Measurements from ENCODE around the gene NFIB. TPM values are rescaled to one million over a fixed set of nuclear protein-coding genes. Genes with fewer than 3 reads are reported as not detected.

The NFIB gene
- total RNA-seq, 1 experiment from 2014 or later = 12.5 TPM

DNA sequence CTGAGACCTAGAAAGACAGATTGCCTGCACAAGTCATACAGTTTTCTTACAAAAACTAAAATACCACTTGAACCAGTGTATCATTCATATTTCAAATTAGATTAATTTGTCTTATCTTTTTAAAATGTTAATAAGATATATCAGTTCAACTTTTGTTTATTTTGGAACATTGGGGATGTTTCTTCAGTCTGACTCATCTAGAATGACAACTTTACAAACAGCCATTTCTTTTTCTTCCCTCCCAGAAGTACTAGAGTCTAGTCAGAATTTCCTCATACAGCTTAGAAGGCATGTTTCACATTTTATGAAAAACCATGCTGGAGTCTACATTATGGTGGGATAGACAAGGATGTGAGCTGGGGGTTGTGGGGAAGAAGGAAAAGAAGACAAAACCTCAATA lies 262.5 kb downstream of the NFIB start:
- CTCF ChIA-PET = no interaction called here
- Mint-ChIP-seq H3K27me3 (ENCODE audit: low read depth) (no peaks in the 10 kb centered on the region), H3K36me3 (no peaks in the 10 kb centered on the region), H3K4me3 (no peak overlapping the region), H3K9me3 (0 out of 2 replicates have a peak, but pooled peaks cover 2% of the 10 kb centered on the region), H3K27ac (no peak overlapping the region), H3K4me1 (peaks cover 3% of the 10 kb centered on the region)
- DNase-seq (ENCODE audit: low spot score) (no peak), ATAC-seq (no peak)
- TF ChIP-seq ELF4 (CRISPR knock-in tag; IDR thresholded peaks at IDR 0.05; ENCODE audit: low read depth) (no peak), ATF1 (CRISPR knock-in tag; IDR thresholded peaks at IDR 0.05) (no peak), FOXK1 (CRISPR knock-in tag; IDR thresholded peaks at IDR 0.05) (no peak), TCF7 (CRISPR knock-in tag; IDR thresholded peaks at IDR 0.05; ENCODE audit: low read depth) (no peak), ZBTB21 (CRISPR knock-in tag; IDR thresholded peaks at IDR 0.05; ENCODE audit: borderline replicate concordance) (no peak), ZNF416 (CRISPR knock-in tag; IDR thresholded peaks at IDR 0.05) (no peak), NR2C2 (CRISPR knock-in tag; IDR thresholded peaks at IDR 0.05) (no peak), ESRRA (CRISPR knock-in tag; IDR thresholded peaks at IDR 0.05; ENCODE audit: borderline replicate concordance) (no peak), HMGA2 (CRISPR knock-in tag; IDR thresholded peaks at IDR 0.05) (no peak), TP53 (CRISPR knock-in tag; IDR thresholded peaks at IDR 0.05) (no peak)
- TF ChIP-seq, protein P1, sequence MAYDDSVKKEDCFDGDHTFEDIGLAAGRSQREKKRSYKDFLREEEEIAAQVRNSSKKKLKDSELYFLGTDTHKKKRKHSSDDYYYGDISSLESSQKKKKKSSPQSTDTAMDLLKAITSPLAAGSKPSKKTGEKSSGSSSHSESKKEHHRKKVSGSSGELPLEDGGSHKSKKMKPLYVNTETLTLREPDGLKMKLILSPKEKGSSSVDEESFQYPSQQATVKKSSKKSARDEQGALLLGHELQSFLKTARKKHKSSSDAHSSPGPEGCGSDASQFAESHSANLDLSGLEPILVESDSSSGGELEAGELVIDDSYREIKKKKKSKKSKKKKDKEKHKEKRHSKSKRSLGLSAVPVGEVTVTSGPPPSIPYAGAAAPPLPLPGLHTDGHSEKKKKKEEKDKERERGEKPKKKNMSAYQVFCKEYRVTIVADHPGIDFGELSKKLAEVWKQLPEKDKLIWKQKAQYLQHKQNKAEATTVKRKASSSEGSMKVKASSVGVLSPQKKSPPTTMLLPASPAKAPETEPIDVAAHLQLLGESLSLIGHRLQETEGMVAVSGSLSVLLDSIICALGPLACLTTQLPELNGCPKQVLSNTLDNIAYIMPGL (CRISPR knock-in tag; IDR thresholded peaks at IDR 0.05) = no peak
- TF ChIP-seq, protein P2, sequence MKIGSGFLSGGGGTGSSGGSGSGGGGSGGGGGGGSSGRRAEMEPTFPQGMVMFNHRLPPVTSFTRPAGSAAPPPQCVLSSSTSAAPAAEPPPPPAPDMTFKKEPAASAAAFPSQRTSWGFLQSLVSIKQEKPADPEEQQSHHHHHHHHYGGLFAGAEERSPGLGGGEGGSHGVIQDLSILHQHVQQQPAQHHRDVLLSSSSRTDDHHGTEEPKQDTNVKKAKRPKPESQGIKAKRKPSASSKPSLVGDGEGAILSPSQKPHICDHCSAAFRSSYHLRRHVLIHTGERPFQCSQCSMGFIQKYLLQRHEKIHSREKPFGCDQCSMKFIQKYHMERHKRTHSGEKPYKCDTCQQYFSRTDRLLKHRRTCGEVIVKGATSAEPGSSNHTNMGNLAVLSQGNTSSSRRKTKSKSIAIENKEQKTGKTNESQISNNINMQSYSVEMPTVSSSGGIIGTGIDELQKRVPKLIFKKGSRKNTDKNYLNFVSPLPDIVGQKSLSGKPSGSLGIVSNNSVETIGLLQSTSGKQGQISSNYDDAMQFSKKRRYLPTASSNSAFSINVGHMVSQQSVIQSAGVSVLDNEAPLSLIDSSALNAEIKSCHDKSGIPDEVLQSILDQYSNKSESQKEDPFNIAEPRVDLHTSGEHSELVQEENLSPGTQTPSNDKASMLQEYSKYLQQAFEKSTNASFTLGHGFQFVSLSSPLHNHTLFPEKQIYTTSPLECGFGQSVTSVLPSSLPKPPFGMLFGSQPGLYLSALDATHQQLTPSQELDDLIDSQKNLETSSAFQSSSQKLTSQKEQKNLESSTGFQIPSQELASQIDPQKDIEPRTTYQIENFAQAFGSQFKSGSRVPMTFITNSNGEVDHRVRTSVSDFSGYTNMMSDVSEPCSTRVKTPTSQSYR (CRISPR knock-in tag; IDR thresholded peaks at IDR 0.05) = no peak
- TF ChIP-seq, protein P3, sequence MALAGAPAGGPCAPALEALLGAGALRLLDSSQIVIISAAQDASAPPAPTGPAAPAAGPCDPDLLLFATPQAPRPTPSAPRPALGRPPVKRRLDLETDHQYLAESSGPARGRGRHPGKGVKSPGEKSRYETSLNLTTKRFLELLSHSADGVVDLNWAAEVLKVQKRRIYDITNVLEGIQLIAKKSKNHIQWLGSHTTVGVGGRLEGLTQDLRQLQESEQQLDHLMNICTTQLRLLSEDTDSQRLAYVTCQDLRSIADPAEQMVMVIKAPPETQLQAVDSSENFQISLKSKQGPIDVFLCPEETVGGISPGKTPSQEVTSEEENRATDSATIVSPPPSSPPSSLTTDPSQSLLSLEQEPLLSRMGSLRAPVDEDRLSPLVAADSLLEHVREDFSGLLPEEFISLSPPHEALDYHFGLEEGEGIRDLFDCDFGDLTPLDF (CRISPR knock-in tag; IDR thresholded peaks at IDR 0.05) = no peak
- POLR2A ChIA-PET = no interaction called here

DNA sequence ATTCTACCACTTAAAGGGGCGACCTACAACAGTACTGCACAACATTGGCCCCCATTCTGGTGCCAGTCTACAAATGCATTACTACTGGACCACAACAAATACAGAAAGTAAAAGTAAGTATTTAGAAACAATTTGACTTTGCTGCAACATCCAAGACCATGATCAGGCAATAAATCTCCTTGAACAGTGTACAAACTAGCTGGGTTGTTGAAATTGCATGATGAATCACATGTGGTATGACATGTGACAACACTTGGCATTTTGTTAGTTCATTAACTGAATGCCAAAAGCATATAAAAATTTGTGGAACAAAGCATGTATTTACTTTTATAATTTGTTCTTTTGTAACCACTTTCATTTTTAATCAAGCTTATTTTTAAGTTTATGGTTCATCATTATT lies 270.5 kb downstream of the NFIB start:
- ATAC-seq (no peak), DNase-seq (ENCODE audit: low spot score) (no peak)
- H3K9me3 Mint-ChIP-seq = peaks cover 2% of the 10 kb centered on the region; the same call in 1 of the 2 replicates
- no peaks in the 10 kb centered on the region for H3K4me1 Mint-ChIP-seq
- no peaks in the 10 kb centered on the region for H3K36me3 Mint-ChIP-seq
- POLR2A ChIA-PET = no interaction called here
- H3K4me3 Mint-ChIP-seq = no peak overlapping the region
- H3K27ac Mint-ChIP-seq = no peak overlapping the region
- CTCF ChIA-PET = no interaction called here
- no peaks in the 10 kb centered on the region for H3K27me3 Mint-ChIP-seq (ENCODE audit: low read depth)
- TF ChIP-seq, protein P4, sequence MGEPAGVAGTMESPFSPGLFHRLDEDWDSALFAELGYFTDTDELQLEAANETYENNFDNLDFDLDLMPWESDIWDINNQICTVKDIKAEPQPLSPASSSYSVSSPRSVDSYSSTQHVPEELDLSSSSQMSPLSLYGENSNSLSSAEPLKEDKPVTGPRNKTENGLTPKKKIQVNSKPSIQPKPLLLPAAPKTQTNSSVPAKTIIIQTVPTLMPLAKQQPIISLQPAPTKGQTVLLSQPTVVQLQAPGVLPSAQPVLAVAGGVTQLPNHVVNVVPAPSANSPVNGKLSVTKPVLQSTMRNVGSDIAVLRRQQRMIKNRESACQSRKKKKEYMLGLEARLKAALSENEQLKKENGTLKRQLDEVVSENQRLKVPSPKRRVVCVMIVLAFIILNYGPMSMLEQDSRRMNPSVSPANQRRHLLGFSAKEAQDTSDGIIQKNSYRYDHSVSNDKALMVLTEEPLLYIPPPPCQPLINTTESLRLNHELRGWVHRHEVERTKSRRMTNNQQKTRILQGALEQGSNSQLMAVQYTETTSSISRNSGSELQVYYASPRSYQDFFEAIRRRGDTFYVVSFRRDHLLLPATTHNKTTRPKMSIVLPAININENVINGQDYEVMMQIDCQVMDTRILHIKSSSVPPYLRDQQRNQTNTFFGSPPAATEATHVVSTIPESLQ (CRISPR knock-in tag; IDR thresholded peaks at IDR 0.05) = no peak
- TF ChIP-seq ZNF396 (CRISPR knock-in tag; IDR thresholded peaks at IDR 0.05; ENCODE audit: borderline replicate concordance) = no peak
- TF ChIP-seq, protein P5, sequence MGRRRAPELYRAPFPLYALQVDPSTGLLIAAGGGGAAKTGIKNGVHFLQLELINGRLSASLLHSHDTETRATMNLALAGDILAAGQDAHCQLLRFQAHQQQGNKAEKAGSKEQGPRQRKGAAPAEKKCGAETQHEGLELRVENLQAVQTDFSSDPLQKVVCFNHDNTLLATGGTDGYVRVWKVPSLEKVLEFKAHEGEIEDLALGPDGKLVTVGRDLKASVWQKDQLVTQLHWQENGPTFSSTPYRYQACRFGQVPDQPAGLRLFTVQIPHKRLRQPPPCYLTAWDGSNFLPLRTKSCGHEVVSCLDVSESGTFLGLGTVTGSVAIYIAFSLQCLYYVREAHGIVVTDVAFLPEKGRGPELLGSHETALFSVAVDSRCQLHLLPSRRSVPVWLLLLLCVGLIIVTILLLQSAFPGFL (CRISPR knock-in tag; IDR thresholded peaks at IDR 0.05; ENCODE audit: borderline replicate concordance) = no peak
- TF ChIP-seq, protein P6, sequence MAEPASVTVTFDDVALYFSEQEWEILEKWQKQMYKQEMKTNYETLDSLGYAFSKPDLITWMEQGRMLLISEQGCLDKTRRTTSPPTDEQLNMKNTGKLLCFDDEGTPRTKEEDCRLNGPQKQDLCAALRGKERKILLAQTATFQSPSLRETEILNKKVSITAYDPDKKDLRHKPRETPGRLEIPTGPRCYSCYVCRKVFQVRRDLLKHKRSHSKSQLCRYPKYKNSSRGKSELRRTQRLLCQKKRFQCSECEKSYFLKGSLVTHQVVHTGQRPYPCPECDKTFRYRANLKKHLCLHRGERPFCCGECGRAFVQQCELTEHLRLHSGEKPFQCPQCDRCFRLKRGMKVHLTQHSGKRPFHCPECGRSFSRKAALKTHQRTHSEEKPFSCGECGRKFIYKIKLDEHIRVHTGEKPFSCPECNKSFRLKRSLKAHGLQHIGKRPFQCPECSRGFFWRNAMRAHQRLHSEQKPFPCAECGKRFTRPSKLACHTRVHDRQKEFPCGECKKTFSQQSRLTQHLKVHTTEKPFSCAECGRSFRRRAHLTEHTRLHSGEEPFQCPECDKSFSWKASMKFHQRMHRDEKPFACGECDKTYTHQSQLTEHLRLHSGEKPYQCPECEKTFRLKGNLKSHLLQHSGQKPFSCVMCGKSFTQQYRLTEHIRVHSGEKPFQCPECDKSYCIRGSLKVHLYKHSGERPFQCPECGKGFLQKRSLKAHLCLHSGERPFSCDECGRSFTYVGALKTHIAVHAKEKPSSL (CRISPR knock-in tag; conservative IDR thresholded peaks at IDR 0.05) = no peak
- no peak for TF ChIP-seq NR1H2 (CRISPR knock-in tag; IDR thresholded peaks at IDR 0.05)
- TF ChIP-seq MYBL2 (CRISPR knock-in tag; IDR thresholded peaks at IDR 0.05) = no peak
- TF ChIP-seq, protein P7, sequence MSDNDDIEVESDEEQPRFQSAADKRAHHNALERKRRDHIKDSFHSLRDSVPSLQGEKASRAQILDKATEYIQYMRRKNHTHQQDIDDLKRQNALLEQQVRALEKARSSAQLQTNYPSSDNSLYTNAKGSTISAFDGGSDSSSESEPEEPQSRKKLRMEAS (CRISPR knock-in tag; IDR thresholded peaks at IDR 0.05) = no peak
- no peak for TF ChIP-seq JUN (CRISPR knock-in tag; IDR thresholded peaks at IDR 0.05)
- no peak for TF ChIP-seq IRF2 (CRISPR knock-in tag; IDR thresholded peaks at IDR 0.05; ENCODE audit: borderline replicate concordance, low read depth)
